HS-5 (cell line): Measurements from ENCODE around the gene SQOR.
A peak's percentile ranks its signal among the peaks of the same experiment; 100 is the strongest.
"Not testable (repeated sequence)": the region's sequence is repeated elsewhere in the genome, so short reads cannot be mapped to it uniquely, and the experiment has no call there.

Experiments
- DNase-seq: peaks from one replicate; pipeline ENCODE4 v3.0.0-alpha.2; 2012; ENCODE audit warnings: low read depth

SQOR gene

DNA sequence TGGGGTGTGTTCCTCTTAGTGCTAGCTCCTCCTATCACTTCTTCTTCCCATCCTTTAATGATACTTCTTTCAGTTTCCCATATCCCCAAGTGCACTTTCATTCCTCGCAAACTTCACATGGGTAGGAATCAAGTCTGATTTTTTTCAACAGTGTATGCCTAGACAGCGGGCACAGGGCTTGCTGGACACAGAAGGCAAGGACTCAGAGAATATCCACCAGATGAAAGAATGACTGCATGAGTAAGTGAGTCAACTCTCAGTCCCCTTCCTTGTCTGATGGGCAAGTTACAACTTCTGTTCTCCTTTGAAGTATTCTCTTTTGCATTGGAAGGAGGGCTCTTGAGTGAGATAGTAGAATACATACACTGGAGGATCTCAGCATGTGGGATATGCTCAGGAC, 3.1 kb upstream of the SQOR start:
- DNase-seq, result no peak

DNA sequence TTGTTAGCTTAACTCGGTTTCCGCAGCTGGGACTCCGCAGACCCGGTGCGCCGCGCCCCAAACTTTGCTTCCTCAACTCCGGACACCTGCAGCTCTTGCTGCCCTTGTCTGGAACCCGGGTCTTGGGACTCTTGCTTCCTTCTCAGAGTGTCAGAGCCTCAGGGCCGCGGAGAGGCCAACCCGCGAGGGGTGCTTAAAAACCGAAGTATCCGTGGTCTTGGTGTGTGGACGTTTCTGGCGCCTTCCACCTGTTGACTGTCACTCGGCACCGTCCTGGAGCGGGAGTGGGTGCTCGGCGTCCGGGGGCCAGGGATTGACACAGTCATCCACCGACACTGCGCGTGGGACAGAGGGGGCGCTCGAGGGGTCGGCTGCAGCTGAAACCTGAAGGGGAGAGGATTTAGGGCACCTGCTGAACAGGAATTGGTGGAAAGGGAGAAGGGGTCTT, 386 bp downstream of the SQOR start:
- no peak for DNase-seq

DNA sequence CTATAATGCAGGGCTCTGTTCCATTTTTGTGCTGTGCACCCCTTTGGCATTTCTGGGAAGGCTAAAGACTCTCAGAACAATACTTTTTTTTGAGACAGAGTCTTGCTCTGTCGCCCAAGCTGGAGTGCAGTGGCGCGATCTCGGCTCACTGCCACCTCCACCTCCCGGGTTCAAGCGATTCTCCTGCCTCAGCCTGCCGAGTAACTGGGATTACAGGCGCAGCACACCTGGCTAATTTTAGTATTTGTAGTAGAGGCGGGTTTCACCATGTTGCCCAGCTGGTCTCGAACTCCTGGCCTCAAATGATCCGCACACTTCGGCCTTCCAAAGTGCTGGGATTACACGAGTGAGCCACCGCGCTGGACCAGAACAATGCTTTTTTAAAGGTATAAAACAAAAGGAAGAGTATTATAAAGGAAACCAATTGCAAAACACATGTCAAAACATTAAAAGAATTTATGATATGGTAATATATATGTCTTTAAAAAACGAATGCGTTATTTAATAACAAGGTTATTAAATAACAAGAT, 999 bp downstream of the SQOR start:
- DNase-seq, result no peak

DNA sequence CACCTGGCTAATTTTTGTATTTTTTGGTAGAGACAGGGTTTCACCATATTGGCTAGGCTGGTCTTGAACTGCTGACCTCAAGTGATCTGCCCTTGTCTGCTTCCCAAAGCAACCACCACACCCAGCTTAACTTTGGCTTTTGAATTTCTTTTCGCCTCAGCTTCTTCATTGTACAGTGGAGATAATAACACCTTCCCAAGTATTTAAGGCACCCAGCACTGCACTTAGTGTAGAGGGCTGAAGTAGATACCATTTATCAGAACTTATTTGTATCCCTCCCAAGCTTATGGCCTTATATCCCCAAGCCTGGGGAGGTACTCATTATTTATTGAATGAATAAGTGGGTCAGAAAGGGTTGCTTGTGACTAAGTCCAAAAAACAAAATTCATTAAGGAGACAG, 2.3 kb downstream of the SQOR start:
- no peak for DNase-seq

DNA sequence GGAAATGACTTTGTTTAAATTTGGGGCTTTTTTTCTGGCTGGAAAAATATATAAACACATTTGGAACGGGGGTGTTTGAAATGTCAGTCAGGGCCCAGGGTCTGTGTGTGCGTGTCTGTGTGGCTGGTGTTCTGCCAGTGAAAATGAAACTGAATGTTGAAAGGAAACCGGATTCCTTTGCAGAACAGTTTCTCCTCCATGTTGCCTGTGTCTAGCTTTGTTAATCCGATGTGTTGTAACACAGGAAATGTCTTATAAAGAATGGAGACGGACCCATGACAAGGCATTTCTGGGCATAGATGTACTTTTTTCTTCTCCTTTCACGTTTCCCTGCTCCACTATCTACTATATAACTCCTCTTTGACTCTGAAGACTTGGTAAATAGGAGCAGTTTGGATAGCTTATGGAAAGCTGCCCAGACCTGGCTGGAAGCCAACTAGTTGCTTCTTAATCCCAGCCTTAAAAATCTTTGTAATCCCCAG, 2.8 kb downstream of the SQOR start:
- DNase-seq, result no peak

DNA sequence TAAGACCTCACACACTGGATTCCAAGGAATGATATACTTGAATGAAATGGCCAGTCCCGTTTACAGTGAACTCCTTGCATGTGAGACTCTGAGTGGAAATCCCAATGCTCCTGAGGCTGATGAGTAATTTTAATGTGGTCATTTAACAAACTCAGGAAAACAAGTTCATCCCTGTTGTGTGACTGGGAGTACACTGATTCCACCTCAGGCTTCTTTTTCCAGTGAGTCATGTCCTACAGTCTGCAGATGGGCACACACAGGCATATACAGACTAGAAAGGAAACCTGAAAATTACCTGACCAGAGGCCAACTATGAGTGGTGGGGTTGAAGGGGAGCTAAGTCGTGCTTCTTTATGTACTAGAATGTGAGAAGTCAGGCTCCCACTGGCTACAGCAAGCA, 5.8 kb downstream of the SQOR start:
- DNase-seq, result no peak

DNA sequence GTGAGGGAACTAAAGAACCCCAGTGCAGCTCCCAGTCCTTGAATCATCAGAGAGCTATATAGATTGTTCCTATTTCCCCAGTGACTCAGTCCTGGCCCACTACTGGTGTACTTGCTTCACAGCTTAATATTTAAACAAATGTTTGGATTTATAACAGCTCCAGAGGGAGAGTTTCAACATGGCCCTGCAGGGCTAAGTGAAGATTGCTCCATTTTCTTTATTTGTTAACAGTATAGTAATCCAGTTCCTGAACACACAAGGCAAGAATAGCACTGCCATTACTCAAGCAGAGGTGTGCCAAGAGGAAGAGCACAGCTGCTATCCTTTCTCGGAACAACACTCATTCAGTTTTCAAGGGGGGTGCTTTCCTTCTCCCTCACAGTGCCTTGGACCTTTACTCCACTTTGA, 6.5 kb downstream of the SQOR start:
- DNase-seq, result peak; percentile 93

DNA sequence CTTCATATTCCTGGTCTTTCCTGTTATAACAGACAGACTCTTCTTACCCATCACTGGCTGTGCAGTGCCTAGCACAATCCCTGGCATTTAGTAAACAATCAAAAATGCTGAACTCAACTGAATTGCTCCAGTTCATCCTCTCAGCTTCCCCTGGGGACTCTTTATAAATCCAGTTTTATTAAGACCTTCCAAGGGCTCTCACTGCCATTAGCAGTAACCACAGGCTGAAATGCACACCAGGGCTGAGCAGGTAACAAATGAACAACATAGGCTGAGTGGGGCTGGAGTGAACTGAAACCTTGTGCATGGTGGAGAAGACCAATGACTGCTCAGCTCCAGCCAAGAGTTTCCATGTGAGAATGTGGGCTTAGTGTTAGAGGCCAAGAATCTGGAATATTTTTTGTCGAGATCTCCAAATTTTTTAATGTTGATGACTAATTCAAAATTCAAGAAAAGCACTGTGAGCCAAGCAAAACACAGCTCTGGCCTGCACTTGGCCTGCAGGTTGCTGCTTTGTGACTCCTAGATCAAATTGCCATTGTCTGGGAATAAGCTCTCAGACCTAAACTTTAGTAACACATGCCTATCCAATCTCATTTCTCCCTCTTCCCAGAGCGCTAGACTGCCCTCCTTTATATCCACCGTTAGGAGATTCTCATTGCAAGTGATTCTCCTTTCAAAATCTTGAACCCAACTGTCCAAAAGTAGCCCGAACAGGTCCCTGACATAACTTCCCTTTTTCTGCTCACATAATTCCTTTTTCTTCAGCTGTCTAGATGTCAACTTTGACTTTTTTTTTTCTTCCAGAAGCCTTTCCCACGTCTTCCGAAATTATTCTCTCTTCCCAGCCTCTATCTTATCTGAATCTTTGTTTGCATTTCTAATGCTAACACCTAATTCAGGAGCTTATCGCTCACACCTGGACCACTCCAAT, 7.4 kb downstream of the SQOR start:
- no peak for DNase-seq

DNA sequence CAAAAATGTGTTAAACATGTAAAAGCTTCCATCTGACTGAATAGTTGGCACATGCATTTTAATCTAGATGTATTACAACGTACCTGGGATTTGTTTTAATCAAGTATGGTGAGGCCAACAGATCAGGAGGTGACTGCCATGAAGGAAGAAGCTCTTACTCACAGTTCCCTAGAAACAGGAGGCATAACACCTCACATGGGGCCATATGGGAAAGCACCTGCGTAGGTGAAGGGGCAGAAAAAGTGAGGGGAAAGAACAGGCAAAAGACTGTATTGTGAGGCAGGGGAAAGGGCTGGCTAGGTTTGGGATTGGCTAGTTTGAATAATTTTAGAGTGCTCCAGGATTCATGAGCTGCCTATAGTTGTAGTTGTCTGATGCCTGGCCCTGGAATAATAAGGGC, 9.6 kb downstream of the SQOR start:
- no peak for DNase-seq

DNA sequence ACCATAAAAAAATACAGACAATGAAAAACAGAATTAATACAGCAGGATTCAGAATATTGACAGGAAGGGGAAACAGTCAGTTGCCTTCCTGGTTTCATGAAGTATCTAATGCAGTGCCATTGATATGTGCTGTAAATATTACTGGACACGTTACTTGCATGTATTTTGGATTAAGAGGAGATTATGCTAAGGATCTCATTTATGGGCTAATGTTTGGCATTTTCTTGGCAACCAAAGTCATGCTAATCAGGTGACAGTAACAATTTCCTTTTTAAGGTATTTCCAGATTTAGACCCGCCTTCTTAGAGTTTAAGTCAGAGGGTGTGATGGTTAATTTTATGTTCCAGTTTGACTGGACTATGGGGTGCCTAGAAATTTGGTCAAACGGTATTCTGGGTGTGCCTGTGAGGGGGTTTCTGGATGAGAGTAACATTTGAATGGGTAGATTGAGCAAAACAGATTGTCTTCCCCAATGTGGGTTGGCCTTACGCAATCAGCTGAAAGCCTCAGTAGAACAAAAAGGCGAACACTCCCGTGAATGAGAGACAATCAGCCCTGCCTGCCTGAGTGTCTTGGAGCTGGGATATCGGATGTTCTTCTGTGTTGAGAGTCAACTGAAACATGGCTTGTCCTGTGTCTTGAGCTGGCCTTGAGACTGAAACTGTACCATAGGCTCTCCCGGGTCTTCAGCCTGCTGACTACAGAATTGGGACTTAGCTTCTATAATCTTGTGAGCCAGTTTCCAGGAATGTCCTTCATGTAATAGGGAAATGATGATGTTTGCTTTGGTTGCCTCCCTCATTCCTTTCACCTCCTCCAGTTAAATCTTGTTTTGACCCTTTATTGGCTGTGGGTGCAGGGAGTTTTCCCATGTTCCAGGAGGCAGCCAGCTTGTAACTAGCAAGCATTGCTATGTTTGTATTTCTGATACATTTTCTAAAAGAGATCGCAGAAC, 10.5 kb downstream of the SQOR start:
- no peak for DNase-seq

DNA sequence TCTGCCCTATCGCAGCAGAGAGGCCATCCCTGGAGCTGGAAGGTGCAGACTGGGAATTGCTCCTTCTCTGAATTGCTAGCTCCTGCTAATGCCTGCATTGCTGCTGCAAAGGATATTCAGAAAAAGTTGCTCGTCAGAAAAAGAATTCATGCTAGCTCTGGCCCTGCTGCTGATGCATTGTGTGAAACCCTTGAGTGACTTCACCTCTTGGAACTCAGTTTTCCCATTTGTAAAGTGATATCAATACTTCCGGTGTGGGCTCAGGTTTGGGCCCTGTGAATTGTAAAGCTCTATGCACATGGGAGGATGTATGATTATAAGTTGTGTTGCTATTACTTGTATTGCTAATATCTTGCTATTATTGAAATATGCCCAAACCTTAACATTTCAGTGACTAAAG, 11.4 kb downstream of the SQOR start:
- no peak for DNase-seq

DNA sequence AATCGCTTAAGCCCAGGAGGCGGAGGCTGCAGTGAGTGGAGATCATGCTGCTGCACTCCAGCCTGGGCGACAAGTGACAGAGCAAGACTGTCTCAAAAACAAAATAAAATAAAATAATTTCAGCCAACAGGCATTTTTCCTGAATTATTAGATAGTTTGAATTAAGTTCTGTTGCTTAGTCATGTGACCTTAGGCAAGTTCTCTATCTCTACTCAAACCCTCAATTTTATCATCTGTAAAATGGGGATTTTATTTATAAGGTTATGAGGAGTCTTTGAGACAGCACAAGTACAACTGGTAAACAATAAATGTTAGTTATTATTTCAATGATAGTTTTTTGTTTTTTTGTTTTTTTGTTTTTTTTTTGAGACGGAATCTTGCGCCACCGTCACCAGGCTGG, 13.0 kb downstream of the SQOR start:
- no peak for DNase-seq

DNA sequence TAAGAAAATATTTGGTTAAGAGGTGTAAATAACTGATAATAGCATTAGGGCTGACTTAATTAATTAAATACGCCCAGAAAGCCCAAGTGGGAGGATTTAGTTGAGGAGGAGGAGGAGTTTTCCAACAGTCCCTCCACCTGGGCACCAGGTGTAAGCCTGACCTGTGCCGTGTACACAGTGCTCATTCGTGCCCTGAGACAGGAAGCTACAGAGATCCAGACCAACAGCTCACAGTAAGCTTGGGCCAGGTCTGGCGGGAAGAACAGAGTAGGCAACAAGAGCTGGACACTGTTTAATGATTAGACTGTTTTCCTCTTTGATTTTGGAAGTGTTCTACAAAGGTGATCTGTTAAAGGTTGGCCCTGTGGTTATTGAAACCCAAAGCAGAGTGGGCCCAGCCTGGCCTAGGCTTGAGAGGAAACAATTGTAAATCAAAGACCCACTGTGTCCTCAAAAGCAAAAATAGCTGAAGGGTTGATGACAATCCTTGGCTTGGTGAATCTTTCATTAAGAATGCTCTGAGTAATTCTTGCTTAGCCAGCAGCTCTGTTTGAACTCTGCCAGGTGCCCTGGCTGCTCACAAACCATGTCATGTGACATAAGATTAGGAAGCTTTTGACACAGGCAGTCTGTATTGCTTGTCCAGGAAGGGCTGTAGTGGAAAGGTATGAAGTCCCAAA, 13.8 kb downstream of the SQOR start:
- DNase-seq, result no peak

DNA sequence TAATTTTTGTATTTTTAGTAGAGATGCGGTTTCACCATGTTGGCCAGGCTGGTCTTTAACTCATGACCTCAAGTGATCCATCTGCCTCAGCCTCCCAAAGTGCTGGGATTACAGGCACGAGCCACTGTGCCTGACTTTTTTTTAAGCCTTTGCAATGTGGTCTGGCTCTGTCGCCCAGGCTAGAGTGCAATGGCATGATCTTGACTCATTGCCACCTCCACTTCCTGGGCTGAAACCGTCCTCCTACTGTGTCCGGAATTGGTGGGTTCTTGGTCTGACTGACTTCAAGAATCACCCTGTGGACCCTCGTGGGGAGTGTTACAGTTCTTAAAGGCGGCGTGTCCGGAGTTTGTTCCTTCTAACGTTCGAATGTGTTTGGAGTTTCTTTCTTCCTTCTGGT, 15.2 kb downstream of the SQOR start:
- DNase-seq, result not testable (repeated sequence)

DNA sequence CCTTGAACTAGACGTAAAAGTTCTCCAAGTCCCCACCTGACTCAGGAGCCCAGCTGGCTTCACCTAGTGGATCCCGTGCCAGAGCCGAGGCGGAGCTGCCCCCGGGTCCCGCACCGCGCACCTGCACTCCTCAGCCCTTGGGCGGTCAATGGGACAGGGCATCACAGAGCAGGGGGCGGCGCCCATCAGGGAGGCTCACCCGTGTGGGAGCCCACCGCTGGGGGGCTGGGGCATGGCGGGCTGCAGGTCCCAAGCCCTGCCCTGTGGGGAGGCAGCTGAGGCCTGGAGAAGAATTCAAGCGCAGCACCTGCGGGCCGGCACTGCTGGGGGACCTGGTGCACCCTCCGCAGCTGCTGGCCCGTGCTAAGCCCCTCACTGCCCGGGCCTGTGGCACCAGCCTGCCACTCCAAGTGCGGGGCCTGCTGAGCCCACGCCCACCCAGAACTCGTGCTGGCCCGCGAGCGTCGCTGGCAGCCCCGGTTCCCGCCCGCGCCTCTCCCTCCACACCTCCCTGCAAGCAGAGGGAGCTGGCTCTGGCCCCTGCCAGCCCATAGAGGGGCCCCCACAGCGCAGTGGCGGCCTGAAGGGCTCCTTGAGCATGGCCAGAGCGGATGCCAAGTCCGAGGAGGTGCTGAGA, 16.2 kb downstream of the SQOR start:
- no peak for DNase-seq

DNA sequence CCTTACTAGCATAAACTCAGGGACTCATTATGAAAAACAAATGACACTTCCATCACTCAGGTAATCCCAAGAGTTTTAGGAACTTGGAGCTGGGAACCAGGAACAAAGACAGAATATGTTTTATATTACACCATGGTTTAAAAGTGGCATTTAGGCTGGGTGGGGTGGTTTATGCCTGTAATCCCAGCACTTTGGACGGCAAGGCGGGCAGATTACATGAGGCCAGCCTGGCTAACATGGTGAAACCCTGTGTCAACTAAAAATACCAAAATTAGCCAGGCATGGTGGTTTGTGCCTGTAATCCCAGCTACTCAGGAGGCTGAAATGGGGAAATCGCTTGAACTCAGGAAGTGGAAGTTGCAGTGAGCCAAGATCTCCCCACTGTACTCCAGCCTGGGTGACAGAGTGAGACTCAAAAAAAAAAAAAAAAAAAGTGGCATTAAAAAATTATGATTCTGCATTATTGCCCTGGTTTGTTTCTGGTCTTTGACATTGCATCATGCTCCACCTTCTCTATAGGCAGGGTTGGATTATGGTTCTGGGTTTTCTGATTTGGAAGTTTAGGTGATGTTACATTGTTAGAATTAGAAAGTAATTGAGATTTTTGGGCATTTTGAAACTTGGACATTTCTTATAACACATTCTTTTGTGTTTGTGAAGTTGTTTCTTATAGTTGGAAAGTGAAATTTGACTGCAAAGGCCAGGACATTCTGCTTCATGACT, 19.0 kb downstream of the SQOR start:
- no peak for DNase-seq

DNA sequence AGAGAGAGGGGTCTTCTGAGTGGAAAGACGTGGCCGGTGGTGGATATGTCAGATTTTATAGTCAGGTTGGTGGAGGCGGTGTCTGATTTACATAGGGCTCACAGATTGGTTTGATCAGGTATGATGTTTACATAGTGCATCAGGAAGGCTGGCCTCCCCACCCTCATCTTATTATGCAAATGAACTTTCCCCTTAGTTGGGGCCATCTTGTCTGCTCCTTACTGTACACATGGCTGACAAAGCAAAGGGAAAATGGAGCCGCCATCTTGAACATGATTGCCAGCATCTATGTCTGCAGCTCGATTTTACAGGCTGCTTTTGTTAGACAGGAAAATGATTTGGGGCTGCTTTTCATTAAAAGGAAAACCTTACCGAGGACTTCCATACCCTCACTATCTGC, 19.9 kb downstream of the SQOR start:
- no peak for DNase-seq

DNA sequence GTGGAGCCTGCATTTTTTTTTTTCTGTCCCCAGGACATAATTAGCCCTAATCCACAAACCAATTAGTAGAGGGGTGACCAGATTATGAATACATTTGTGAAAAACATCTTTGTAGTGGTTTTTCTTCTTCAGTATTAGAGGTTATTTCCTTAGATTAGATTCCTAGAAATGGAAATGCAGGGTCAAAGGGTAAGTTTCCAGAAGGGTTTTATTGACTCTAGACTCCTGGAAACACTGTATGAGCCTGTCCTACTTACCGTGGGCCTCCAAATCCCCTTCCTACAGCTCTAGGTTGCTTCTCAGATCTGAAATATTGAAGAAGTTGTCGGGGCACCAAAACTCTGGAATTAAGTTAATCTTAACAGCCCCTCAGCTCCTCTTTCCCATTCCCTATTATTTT, 22.4 kb downstream of the SQOR start:
- DNase-seq, result no peak

DNA sequence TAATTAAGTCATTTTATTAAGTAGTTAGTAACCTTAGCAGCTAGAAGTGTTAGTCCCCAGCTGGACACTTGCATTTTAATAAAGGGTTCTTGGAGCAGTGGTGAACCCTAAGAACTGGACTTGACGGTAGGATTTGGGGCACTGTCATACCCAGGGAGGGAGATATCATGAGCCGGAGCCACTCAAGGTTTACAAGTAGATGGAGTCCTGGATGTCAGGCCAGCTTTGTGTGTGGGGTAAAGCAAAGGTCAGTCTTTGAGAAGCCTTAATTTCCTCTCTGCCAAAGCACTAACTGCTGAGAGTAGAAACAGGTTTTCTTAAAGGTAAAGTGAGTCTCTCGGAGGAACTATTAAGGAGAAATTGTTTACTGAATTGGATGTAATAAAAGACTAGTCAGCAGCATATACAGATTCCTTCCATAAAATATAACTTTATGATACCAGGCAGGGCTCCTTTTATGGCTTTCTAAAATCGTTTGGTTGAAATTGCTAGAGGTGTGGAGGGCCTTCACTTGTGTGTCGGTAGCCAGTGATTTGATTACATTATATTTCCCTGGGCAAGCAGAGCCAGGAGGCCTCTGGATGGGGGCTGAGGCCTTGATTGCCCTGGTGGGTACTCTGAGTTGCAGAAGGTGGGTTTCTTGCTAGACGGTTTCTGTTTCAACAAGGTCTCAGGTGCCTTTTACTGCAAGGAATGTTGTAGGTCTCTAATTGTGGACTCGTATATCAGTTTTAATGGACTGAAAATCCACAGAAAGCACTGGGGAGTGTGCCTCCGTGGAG, 23.1 kb downstream of the SQOR start:
- DNase-seq, result no peak
